ENCODE data around the gene ABLIM2.

Gene ABLIM2

DNA sequence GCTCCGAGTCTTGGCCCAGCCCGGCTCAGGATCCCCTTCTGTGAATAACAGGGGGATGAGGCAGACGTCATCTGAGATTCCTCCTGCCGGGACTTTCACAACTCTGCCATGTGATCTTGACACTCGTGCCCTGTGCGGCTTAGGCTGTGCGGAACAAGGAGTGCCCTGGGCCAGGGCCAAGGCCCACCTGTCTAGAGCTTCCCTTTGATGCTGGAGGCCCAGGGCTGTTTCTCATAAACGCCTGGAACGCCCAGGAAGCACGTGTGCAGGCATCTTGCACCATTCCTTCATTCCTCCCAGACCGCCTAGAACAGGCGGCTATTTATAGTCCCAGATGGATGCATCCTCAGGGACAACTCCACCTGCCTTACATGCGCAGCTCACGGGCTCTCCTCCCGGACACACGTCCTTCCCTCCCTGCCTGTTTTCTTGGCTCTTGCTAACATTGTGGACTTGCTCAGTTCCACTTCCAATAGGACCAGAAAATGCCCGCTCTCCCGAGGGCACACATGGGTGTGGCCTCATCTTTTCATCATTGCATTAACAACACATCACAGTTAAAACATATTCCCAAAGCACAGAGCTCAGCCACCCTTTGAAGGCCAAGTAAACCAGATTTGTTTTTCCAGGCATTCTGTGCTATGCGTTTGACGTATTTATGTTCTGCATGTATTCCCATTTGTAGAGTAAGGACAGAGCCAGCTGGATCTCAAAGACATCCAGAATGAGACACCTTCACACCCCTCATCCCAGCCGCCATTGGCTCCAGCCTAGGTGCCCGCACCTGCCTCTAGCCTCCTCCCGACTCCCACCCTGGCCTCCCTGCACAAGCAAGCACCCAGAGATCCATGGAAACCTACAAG, 57.2 kb downstream of the ABLIM2 start:
- DNase-seq: no peak

DNA sequence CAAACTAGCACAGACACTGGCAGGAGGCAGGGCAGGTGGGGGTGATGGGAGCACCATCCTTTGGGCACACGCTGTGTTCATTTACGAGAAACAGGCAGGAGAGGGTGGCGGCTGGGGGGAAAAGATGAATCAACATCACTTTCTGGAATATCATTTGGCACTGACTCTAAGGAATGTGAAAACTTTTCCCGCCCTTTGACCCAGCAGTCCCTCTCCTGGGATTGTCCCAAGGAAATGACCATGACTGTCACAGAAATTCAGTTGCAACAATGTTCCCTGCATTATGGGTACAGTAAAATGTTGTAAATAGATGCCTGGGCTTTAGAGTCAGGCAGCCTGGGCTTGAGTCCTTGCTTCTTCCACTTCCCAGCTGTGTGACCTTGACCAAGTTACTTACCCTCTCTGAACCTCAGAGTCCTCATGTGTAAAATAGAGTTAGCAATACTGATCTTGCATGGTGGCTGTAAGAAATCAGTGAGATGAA, 58.6 kb downstream of the ABLIM2 start:
- no peak for DNase-seq

DNA sequence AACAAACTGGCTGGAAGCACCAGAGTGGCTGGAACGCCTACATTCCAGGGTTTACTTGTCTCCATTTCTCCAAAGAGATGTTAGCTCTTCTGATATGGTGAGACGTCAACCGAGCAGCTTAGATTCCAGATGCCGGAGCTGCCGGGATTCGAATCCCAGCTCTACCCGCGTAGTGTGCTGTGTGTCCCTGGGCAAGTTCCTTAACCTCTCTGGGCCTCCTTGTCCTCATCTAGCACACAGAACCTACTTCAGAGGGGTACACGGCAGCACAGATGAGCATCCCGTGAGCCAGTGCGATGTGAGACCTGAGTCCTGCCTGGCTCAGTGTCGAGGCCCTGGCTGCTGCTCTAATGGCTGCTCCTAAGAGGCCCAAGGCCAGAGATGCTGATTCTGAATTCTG, 60.1 kb downstream of the ABLIM2 start:
- DNase-seq: no peak

DNA sequence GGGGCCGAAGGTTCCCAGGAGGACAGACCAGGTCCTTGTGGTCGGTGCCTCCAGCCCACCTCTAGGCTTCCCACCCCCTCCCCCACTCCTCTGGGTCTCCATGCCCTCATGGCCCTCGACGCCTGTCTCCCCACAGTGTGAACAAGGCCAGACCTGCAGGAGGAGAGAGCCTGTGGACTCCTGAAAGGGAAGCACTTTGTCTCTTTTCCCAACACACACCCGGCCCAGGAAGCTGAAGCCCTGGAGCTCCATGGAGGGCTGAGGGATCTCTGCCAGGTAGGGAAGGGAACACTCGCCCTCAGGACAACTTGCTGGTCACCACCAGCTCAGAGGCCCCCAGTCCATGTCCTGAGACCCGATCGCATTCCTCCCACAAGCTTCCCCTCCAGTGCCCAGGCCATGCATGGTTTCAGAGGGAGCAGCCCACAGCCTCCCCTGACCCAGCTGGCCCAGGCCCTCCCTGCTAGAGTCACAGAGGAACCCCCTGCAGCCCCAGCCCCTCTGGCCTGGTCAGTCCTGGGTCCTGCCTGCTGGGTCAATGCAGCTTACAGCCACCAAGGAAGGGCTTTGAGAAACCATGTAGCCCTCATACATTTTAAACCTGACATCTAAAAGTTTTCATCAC, 60.8 kb downstream of the ABLIM2 start:
- DNase-seq: no peak

DNA sequence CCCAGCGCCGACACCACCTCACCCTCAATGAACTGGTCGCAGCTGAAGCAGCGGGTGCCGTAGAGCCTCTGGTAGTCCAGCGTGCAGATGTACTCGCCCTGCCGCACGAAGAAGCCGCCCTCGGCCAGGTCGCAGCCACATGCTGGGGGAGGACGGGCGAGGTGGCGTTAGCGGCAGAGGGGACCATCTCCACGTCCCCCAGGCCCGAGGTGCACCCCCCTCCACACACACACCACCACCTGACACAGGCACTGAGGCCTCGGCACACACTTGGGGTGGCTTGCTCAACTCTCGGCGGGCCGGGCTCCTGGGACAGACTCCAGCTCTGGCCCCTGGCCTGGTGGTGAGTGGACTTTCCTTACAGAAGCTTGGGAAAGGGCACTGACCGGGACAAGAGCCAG, 61.5 kb downstream of the ABLIM2 start:
- DNase-seq: no peak

DNA sequence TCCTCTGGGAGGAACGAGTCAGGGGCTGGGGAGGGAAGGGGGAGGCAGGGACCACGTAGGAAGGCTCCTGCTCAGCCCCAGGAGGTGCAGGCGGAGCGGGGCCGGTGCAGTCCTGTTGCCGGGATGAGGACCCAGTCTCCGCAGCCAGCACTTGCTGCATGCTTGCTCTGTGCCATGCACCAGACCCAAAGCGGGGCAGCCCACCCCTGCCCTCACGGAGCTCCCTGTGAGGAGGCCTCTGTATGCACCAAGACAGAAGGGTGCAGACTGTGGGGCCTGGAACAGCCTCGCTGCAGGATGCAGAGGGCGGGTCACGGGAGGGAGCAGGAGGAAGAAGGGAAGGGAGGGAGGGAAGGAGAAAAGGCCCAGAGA, 61.9 kb downstream of the ABLIM2 start:
- DNase-seq: no peak

DNA sequence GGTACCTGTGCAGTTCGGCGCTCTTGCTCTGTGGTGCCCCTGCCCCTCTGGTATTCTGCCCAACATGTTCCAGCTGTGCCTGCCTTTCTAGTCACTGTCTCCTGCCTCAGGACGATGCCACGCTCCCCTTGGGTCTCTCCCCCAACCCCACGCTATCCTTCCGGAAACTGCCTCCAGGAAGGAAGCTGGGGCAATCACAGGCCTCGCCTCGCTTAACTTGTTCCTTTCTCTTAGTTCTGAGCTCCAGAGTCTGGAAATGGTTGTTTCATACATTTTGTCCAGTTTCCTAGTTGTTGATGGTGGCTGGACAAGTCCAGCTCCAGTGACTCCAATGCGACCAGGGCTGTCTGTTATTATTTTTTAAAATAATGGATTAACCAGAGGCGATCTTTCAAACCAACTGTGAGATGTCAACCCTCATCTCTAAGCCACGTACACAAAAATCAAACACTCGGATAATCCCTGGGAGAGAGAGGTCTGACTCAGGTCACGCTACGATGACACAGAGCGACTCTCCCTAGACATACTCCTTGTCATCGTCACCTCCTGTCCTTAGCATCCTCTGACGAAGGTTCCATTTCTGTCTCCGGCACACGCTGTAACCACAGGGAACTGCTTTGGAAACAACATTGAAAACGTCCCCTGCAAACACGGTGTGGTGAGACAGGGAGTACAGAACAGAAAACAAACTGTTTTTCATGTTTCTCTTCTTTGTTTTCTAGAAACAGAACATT, 62.5 kb downstream of the ABLIM2 start:
- no peak for DNase-seq

DNA sequence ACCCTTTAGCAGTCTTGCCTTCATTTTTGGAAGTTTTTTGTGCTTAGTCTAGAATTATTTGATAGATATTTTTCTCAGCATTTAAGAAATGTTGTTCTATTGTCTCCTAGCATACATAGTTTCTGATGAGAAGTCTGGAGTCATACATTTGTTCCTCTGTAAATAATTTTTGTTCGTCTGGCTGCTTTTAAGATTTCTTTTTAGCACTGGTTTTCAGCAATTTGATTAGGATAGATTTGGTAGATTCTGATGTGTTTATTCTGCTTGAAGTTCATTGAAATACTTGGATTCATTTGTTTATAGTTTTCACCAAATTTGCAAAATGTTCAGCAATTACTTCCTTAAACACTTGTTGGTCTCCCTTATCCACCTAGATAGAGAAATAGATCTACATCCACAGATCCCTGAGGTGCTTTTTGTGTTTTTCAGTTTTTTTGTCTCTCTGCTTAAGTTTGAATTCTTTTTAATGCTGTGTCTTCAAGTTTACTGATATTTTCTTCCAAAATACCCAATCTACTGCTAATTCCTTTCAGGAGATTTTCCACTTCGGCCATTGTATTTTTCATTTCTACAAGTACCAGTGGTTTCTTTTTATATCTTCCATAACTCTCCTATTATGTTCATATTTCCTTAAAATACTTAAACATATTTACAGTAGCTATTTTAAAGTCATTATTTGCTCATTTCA, 64.9 kb downstream of the ABLIM2 start:
- DNase-seq: no peak

DNA sequence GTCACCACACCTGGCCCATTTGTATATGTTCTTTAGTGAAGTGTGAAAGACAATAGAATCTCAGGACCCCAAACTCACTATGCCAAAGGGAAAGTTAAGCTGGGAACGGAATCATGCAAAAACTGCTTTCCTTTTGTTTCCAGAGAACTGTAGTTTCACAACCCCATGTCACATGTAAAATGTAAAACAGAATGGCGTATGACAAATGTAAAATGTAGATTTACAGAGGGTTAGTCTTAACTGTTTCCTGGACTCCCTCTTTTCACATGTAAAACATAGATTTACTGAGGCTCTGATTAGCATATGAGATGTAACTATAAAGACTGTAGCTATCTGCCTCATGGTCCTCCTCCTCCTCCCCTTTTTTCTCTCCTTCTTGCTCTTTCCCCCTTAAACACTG, 66.3 kb downstream of the ABLIM2 start:
- DNase-seq: no peak

DNA sequence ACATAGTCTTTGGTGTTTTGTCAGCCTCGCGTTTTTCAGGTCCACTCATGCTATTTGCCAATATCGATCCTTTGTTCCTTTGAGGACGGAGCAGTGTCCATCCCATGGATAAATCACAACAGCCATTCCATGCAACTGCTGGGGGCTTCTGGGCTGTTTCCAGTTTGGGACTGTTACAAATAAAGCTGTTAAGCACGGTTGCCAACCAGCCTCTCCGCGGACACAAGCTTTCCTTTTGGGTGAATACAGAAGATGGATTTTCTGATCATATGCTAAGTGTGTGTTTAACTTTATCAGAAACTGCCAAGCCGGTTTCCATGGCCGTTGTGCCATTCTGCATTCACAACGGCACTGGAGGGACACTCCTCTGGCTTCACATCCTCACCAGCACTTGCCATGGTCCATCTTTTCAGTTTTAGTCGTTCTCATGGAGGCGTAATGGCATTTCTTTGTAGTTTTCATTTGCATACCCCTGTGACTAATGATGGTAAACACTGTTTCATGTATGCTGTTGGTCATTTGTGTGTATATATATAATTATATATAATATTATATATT, 67.8 kb downstream of the ABLIM2 start:
- DNase-seq: no peak

DNA sequence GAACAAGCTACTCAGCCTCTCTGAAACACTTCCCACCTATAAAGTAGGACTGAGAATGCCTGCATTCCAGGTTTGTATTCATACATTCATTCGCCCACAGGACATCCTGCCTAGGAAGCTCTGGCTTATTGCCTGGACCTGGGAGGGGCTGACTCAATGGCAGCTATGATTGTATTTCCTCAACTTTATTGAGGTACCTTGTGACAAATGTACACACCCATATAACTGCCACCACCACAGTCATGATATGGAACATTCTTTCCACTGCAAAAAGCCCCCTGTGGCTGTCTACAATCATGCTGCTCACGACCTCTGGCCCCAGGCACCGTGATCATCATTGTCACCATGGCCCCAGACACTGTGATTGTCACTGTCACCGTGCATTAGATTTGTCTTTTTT, 68.3 kb downstream of the ABLIM2 start:
- no peak for DNase-seq

DNA sequence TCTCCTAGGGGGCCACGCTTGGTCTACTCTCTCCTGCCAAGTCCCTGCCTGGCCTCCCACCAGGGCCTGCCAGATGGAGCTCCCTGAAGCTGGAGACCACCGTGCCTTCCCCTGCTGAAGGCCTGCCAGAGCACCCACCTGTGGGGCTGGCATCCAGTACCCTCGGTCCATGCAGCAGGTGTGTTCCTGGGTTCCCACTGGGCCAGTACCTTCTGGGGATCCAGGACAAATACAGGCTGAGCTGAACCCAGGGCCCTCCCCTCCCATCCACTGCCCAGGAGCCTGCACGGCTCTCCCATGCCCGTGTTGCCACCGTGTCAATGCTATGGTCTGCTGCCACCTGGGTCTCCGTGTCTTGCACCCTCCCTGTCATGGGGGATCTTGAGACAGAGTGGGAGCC, 68.8 kb downstream of the ABLIM2 start:
- DNase-seq: no peak

DNA sequence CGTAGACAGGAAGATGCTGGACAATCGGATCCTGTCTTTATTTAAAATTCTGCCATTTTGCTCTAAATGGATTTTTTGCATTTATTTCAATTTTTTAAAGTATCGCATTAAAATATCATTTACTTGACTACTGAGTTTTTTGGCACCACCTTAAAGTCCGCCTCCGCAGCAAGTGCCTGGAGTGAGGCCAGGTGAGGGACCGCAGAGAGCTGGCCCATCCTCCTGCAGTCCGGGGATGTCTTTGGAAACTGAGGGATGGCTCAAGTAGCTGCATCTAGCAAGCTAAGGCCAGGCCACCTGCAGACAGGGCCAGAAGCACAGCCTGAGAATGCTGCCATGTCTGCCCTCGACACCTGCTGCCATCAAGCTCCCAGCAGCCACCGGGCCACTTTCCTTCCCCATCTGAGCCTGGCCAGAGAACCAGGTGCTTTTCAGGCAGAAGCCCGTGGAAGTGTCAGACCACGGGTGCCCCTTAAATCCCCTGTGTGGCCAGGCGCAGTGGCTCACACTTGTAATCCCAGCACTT, 69.6 kb downstream of the ABLIM2 start:
- no peak for DNase-seq

DNA sequence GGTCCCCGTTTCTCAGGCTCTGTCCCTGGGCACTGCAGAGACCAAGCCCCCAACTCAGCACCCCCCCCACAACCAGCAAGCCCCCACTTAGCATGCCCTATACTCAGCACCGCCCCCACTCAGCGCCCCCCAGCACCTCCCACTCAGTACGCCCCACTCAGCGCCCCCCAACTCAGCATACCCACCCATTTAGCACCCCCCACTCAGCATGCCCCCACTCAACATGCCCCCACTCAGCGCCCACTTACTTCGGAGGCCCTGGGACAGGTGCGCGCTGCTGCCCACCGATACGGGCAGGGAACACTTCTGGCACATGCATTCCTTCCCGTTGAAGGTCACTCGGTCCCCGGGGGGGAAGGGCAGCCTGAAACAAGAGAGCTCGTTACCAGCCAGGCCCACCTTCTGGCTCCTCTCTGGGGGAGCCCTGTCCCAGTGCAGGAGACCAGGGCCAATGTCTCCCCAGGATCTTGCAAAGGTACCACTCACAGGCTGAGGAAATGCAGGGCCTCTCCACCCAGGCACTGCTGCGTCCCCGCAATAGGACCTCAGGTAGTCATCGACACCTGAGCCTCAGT, 70.6 kb downstream of the ABLIM2 start:
- no peak for DNase-seq

DNA sequence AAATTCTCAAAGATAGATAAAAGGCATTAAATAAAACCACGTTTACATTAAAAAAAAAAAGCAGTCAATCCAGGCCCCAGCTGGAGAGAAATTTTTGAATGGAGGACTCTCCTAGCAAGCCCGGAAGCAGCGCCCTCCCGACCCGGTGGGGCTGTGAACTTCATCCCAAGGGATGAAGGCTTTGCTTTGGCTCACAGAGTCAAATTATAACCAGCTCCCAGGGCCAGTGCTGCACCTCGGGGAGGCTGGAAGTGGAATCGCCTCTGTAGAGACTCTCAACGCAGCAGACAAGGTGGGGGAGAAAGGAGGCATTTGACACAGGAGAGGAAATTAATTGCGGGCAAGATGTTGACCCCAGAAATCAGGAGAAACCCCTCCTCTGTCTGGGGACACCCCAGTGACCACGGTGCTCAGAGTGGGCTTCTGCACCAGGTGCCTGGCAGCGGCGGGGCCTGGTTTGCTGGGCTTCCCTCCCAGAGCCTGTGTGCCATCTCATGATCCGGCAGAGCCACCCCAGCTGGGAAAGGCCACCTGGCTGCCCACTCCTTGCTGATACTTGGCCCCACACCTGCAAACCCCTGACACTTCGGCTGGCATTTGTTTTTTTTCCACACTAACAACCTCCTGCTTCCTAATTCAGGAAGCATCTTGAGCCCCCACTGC, 71.7 kb downstream of the ABLIM2 start:
- no peak for DNase-seq

DNA sequence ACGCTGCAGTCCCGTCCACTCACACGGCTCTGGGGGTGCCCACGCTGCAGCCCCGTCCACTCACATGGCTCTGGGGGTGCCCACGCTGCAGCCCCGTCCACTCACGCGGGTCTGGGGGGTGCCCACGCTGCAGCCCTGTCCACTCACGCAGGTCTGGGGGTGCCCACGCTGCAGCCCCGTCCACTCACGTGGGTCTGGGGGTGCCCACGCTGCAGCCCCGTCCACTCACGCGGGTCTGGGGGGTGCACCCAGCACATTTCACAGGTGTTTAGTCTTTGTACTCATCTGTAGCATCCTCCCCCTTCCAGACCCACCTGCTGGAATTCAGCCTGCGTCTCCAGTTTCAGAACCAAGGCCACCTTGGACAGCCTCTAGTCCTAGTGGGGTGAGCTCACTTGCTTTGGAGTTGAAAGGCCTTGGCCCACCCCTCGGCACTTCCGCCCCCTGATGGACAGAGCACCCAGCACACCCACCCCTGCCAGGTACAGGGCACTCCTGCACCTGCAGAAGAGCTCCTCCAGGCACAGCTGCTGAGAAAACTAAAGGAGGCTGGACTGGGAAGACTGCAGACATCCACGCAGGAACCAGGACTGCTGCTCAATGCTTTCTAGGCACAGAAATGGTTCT, 73.0 kb downstream of the ABLIM2 start:
- no peak for DNase-seq

DNA sequence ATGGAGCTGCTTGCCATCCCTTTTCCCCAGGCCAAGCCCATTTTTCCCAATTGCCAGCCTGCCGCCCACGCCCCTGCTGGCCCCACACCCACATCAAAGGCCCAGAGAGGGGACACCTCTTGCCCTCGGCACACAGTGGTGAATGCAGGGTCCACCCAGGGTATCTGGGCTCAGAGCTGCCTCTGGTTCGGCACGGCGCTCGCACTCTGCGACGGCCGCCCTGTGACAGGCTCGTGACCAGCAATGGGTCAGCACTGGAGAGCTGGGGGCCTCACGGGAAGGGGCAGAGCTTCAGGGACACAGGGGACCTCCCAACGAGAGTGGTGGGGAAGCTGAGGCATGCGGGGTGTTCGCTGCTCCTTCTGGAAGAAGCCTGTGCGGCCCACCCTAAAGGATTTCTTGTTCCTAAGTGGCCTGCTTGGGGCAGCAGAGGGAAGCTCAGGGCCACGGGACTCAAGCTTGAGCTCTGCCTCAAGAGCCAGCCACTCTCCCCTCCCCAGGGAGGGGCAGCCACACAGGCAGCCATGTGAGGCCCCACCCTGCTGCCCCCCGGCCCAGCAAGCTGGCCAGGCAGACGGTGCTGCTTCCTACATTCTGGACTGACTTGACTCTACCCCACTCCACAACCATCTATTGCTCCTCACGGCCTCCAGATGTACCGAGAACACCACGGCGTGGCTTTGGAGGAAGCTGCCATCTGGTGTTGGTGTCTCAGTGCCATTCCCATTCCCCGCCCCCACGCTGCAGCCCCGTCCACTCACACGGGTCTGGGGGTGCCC, 73.7 kb downstream of the ABLIM2 start:
- DNase-seq: no peak

DNA sequence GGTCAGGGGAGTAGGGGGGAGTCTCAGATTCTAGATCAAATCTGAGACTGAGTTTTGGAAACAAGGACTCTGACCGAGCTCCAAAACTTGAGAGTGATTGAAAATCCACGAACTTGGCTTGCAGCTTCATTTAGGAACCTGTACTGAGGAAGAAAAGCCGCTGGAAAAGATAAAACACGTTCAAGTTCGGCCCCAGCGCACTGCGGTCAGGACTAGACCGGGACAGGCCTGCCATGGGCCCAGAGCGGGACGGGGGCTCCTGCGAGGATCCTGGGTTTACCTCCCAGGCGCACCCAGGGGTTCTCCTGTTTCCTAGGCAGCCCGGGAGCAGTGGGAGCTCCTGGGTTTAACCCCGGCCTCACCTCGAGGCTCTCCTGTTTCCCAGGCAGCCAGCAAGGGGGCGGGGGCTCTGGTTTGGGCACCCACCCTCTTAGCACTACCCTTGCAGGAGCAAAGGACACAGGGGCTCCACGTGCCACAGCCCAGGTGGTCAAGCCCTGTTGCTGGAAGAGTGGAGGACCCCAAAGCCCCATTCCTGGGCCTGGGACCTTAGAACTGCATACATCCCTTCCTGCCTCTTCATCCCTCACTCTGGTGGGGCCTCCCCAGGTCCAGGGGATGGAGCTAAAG, 74.5 kb downstream of the ABLIM2 start:
- DNase-seq: no peak

DNA sequence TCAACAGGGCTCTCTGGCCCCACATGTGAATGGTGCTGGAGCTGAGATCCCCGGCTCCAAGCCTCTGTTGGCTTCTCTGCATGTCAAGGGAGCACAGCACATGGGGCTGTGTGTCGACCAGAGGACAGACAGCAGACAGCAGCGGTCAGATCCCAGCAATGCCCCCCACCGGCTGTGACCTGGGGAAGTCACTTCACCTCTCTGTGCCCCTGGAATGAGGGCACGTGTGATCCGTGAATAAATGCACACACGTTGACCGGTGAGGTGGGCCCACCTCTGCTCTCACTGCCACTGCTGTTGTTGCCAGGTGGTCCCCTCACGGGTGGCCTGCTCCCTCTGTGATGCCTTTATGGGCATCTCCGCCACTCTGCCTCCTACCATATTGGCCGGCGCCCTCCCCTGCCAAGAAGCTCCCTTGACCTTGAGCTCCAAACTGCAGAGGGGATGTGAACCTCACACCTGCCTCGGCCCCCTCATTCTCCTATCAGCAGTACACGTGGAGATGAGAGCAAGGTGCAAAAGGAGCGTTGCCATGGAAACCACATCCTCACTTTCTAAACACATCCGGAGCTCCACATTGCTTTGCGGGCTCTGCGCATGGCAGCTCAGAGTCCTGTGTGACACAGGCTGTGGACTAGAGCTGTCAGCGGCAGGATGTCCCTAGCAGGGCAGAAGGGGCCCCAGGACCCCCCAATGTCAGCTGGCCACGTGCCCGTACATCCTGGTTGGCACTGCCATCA, 75.4 kb downstream of the ABLIM2 start:
- DNase-seq: no peak
